GM12878 (cell line): ENCODE measurements around the gene GARNL3. TPM values are rescaled to one million over a fixed set of nuclear protein-coding genes. Genes with fewer than 3 reads are reported as not detected.

Source experiments
- ATAC-seq: fragments of 200-7000 bp; cut with Tn5 transposase; 3 replicates; pipeline ENCODE4 v1.9.1; 2020; ENCODE audit warnings: mild to moderate bottlenecking, moderate library complexity
- BruUV-seq: library from RNA; stranded (reverse); fragments of 400-500 nt; replicated peaks from 2 replicates; lab custom pipeline; 2021; lab: Mats Ljungman, UMichigan
- CTCF ChIA-PET: fragments of 300-600 bp; sonication (Branson Sonifier 250); formaldehyde crosslinking; extraction: SDS; loops from one replicate; lab custom pipeline; 2021; ENCODE audit warnings: inconsistent platforms; lab: Yijun Ruan, JAX
- POLR2A ChIA-PET: fragments of 350-600 bp; formaldehyde crosslinking; extraction: SDS; loops from one replicate; lab custom pipeline; 2021; ENCODE audit warnings: inconsistent platforms; lab: Charles Lee
- RAD21 ChIA-PET: fragments of 300-600 bp; sonication (Branson Sonifier 250); formaldehyde crosslinking; loops from one replicate; lab custom pipeline; 2023; ENCODE audit warnings: antibody characterized with exemption; ENCODE audit not compliant: unreplicated experiment; lab: Charles Lee
- SMC1A ChIA-PET: fragments of 300-600 bp; sonication (Branson Sonifier 250); formaldehyde crosslinking; loops from one replicate; lab custom pipeline; 2023; ENCODE audit not compliant: unreplicated experiment, uncharacterized antibody; lab: Charles Lee
- DNase-seq: peaks from one replicate; pipeline ENCODE4 v3.0.0-alpha.2; 2011; ENCODE audit warnings: low read depth, low spot score
- FAIRE-seq: peaks from 3 replicates; lab custom pipeline; 2011; peaks lifted over from hg19 to GRCh38; lab: Jason Lieb, UNC
- H2AFZ ChIP-seq: 2 replicates; pipeline ENCODE4 v1.6.0; 2011; ENCODE audit warnings: low read depth, low read length, control low read depth; ENCODE audit not compliant: control insufficient read depth
- H3K27ac ChIP-seq: 2 replicates; pipeline ENCODE4 v1.5.1; 2011; ENCODE audit warnings: control low read depth; ENCODE audit not compliant: control insufficient read depth, insufficient read depth
- H3K27me3 ChIP-seq, 2 experiments: replicated peaks in 1 of 2; 2 replicates each; pipeline versions ENCODE4 v1.6.0 to v1.6.1; 2011; ENCODE audit warnings: low read length in 1 of 2; ENCODE audit not compliant: control insufficient read depth in 2 of 2, insufficient read depth in 2 of 2
- H3K36me3 ChIP-seq, 2 experiments: 2 replicates each; pipeline ENCODE4 v1.5.1; 2011; ENCODE audit warnings: low read length in 1 of 2; ENCODE audit not compliant: control insufficient read depth in 2 of 2, insufficient read depth in 2 of 2
- H3K4me1 ChIP-seq: 2 replicates; pipeline ENCODE4 v1.6.1; 2011; ENCODE audit warnings: mild to moderate bottlenecking, low read length, moderate library complexity, mixed read lengths; ENCODE audit not compliant: control insufficient read depth, insufficient read depth
- H3K4me2 ChIP-seq: 2 replicates; pipeline ENCODE4 v1.6.0; 2011; ENCODE audit warnings: control low read depth; ENCODE audit not compliant: control insufficient read depth, insufficient read depth
- H3K4me3 ChIP-seq: fragments of 200-600 bp; sonication (generic); 2 replicates; pipeline ENCODE4 v1.5.1; 2016
- H3K79me2 ChIP-seq: 2 replicates; pipeline ENCODE4 v1.6.0; 2011; ENCODE audit warnings: low read length; ENCODE audit not compliant: control insufficient read depth, insufficient read depth
- H3K9ac ChIP-seq: 2 replicates; pipeline ENCODE4 v1.8.0; 2011; ENCODE audit warnings: low read length, control low read depth, mixed read lengths; ENCODE audit not compliant: control insufficient read depth, insufficient read depth
- H3K9me3 ChIP-seq: replicated peaks from 3 replicates; pipeline ENCODE4 v1.5.1; 2011; ENCODE audit warnings: mild to moderate bottlenecking, low read length; ENCODE audit not compliant: control insufficient read depth, insufficient read depth
- H4K20me1 ChIP-seq: 2 replicates; pipeline ENCODE4 v1.6.0; 2011; ENCODE audit not compliant: control insufficient read depth, insufficient read depth
- BRCA1 ChIP-seq: IDR thresholded peaks from 2 replicates; pipeline ENCODE4 v1.6.1; 2011; ENCODE audit warnings: low read depth, low read length, improper control_type of control experiment
- EGR1 ChIP-seq, 2 experiments: IDR thresholded peaks; 1 replicate in 1 of 2; 2 replicates in 1 of 2; pipeline ENCODE4 v1.6.1; 2011 to 2012; ENCODE audit warnings: low read depth in 2 of 2, low read length in 2 of 2, borderline replicate concordance in 1 of 2, mild to moderate bottlenecking in 1 of 2, moderate library complexity in 1 of 2
- ESRRA ChIP-seq: IDR thresholded peaks from 2 replicates; pipeline ENCODE4 v1.6.1; 2012; ENCODE audit warnings: mild to moderate bottlenecking, low read length, improper control_type of control experiment
- JUNB ChIP-seq: IDR thresholded peaks from 2 replicates; pipeline ENCODE4 v1.6.1; 2016; ENCODE audit warnings: antibody characterized with exemption, mild to moderate bottlenecking
- MEF2A ChIP-seq: IDR thresholded peaks from 2 replicates; pipeline ENCODE4 v1.6.1; 2011; ENCODE audit warnings: low read depth, mild to moderate bottlenecking, low read length, moderate library complexity; ENCODE audit not compliant: insufficient read depth
- NFXL1 ChIP-seq: fragments of 450-650 bp; IDR thresholded peaks from 2 replicates; pipeline ENCODE4 v1.6.1; 2017; ENCODE audit warnings: antibody characterized with exemption, mild to moderate bottlenecking, borderline replicate concordance
- NR2F1 ChIP-seq: fragments of 450-650 bp; conservative IDR thresholded peaks from 2 replicates; pipeline ENCODE4 v1.6.1; 2017; ENCODE audit warnings: mild to moderate bottlenecking
- NRF1 ChIP-seq: conservative IDR thresholded peaks from 2 replicates; pipeline ENCODE4 v1.6.1; 2011; ENCODE audit warnings: mild to moderate bottlenecking, low read depth, low read length, improper control_type of control experiment
- PAX5 ChIP-seq: IDR thresholded peaks from 2 replicates; pipeline ENCODE4 v1.6.1; 2011; ENCODE audit warnings: low read depth, low read length, borderline replicate concordance
- POU2F2 ChIP-seq: IDR thresholded peaks from 3 replicates; pipeline ENCODE4 v1.6.1; 2011; ENCODE audit warnings: low read depth, mild to moderate bottlenecking, low read length, borderline replicate concordance
- RUNX3 ChIP-seq: IDR thresholded peaks from 2 replicates; pipeline ENCODE4 v1.6.1; 2012; ENCODE audit warnings: low read length, inconsistent platforms
- SIX5 ChIP-seq: IDR thresholded peaks from 2 replicates; pipeline ENCODE4 v1.6.1; 2011; ENCODE audit warnings: mild to moderate bottlenecking, low read depth, low read length, moderate library complexity; ENCODE audit not compliant: severe bottlenecking
- STAT3 ChIP-seq: IDR thresholded peaks from 2 replicates; pipeline ENCODE4 v1.6.1; 2011; ENCODE audit warnings: low read depth, low read length, improper control_type of control experiment
- TAF1 ChIP-seq: IDR thresholded peaks from 2 replicates; pipeline ENCODE4 v1.6.1; 2011; ENCODE audit warnings: mild to moderate bottlenecking, low read depth, low read length, borderline replicate concordance
- WGBS: methylation state at CpG from one replicate; pipeline ENCODE4 v1.1.6; 2016; ENCODE audit warnings: low lambda C conversion rate; ENCODE audit not compliant: insufficient replicate concordance, insufficient coverage; ENCODE audit errors: missing lambda C conversion rate; 5-methylcytosine and 5-hydroxymethylcytosine counted together
- in situ Hi-C: fragments of 300-500 bp; cut with MboI; formaldehyde crosslinking; loops from 9 replicates; pipeline ENCODE4 v1.14.3; 2018; ENCODE audit warnings: mixed read lengths
- intact Hi-C: fragments of 100-400 bp; cut with micrococcal nuclease; formaldehyde crosslinking; loops from one replicate; pipeline ENCODE4 v1.14.2; 2022; ENCODE audit not compliant: unreplicated experiment
- polyA plus RNA-seq, 11 experiments: library from polyadenylated mRNA; depleted of rRNA in 4 of 11; unstranded in 6 of 11; stranded (reverse) in 5 of 11; fragments of >200 nt; fragmentation: Nextera tagmentation in 4 of 11; fragmentation: Illumina TruSeq in 1 of 11; extraction: Ambion mirVana in 4 of 11; extraction: Trizol in 1 of 11; gene quantifications; 1 replicate in 1 of 11; 2 replicates in 10 of 11; pipeline versions ENCODE4 v1.2.1 to v1.2.3, GENCODE V29; 2011 to 2016; ENCODE audit warnings: inconsistent platforms in 2 of 11, missing spikeins in 2 of 11, low read depth in 1 of 11
- total RNA-seq, 4 experiments: library from RNA; depleted of rRNA in 3 of 4; stranded (reverse); fragments of >200 nt in 3 of 4; fragmentation: Illumina TruSeq in 1 of 4; extraction: Trizol in 1 of 4; gene quantifications; 2 replicates each; pipeline versions ENCODE4 v1.2.1 to v1.2.3, GENCODE V29; 2013 to 2021
- TF ChIP-seq, protein P1 (sequence below): fragments of 450-650 bp; IDR thresholded peaks from 2 replicates; pipeline ENCODE4 v1.6.1; 2017; ENCODE audit warnings: mild to moderate bottlenecking, moderate library complexity
- TF ChIP-seq, protein P2 (sequence below): IDR thresholded peaks from 2 replicates; pipeline ENCODE4 v1.6.1; 2012; ENCODE audit warnings: low read depth, low read length, improper control_type of control experiment

Gene GARNL3
- total and polyA plus RNA-seq, 10 of the 15 experiments (the other 5 are each of a cell fraction or from before 2014, with no cell fraction given): 0.89 to 13.2 (median 6.3) TPM

DNA sequence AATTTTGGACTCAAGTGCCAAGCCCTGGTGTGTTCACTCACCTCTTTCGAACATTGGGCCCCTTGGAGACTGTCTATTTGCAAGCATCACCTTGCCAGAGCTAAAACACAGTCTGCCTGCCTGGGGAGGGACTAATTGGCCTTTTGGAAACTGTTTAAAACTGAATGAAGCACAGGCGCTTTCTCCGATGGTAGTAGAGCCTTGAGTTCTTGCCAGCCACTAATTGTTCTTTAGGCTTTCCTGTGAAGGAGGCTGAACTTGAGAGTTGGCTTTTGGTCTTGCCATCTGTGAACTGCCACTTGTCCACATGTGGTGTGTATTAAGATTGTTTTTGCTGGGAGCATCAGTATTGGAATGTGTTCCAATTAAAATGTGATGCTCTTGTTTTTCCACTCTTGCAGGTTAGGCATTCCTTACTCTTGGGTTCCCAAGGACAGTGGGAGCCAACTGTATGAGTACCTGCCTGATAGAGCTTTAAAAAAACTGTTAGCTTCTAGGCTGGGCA lies 26.0 kb downstream of the GARNL3 start:
- FAIRE-seq: no peak
- H4K20me1 ChIP-seq: no peaks in the 10 kb centered on the region
- RAD21 ChIA-PET: no interaction called here
- H3K9me3 ChIP-seq: no peaks in the 10 kb centered on the region
- no peak overlapping the region for H3K9ac ChIP-seq
- 98% methylated on average over 3 of the region's 3 CpGs for WGBS
- BruUV-seq: no TSS peak
- peaks cover 5% of the 10 kb centered on the region; the same call in 1 of the 2 replicates for H3K4me1 ChIP-seq
- no peak overlapping the region for H3K4me3 ChIP-seq
- SMC1A ChIA-PET: interaction anchor here (1.2 kb wide), 1 partner anchor 11 kb away, joined by 4 read pairs; no protein-coding TSS in a partner anchor
- no peak overlapping the region for H3K27ac ChIP-seq
- H3K79me2 ChIP-seq: no peaks in the 10 kb centered on the region
- TF ChIP-seq ESRRA (no peak), NR2F1 (no peak), BRCA1 (no peak), SIX5 (no peak), PAX5 (no peak), STAT3 (no peak), RUNX3 (no peak), EGR1 (IDR thresholded peaks at IDR 0.05; ENCODE audit: borderline replicate concordance in 1 of 2, low read depth in 2 of 2, low read length in 2 of 2) (no peak), TAF1 (no peak), MEF2A (no peak), NFXL1 (no peak), NRF1 (no peak), POU2F2 (no peak), JUNB (no peak)
- TF ChIP-seq, protein P1, sequence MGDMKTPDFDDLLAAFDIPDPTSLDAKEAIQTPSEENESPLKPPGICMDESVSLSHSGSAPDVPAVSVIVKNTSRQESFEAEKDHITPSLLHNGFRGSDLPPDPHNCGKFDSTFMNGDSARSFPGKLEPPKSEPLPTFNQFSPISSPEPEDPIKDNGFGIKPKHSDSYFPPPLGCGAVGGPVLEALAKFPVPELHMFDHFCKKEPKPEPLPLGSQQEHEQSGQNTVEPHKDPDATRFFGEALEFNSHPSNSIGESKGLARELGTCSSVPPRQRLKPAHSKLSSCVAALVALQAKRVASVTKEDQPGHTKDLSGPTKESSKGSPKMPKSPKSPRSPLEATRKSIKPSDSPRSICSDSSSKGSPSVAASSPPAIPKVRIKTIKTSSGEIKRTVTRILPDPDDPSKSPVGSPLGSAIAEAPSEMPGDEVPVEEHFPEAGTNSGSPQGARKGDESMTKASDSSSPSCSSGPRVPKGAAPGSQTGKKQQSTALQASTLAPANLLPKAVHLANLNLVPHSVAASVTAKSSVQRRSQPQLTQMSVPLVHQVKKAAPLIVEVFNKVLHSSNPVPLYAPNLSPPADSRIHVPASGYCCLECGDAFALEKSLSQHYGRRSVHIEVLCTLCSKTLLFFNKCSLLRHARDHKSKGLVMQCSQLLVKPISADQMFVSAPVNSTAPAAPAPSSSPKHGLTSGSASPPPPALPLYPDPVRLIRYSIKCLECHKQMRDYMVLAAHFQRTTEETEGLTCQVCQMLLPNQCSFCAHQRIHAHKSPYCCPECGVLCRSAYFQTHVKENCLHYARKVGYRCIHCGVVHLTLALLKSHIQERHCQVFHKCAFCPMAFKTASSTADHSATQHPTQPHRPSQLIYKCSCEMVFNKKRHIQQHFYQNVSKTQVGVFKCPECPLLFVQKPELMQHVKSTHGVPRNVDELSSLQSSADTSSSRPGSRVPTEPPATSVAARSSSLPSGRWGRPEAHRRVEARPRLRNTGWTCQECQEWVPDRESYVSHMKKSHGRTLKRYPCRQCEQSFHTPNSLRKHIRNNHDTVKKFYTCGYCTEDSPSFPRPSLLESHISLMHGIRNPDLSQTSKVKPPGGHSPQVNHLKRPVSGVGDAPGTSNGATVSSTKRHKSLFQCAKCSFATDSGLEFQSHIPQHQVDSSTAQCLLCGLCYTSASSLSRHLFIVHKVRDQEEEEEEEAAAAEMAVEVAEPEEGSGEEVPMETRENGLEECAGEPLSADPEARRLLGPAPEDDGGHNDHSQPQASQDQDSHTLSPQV: no peak
- TF ChIP-seq, protein P2, sequence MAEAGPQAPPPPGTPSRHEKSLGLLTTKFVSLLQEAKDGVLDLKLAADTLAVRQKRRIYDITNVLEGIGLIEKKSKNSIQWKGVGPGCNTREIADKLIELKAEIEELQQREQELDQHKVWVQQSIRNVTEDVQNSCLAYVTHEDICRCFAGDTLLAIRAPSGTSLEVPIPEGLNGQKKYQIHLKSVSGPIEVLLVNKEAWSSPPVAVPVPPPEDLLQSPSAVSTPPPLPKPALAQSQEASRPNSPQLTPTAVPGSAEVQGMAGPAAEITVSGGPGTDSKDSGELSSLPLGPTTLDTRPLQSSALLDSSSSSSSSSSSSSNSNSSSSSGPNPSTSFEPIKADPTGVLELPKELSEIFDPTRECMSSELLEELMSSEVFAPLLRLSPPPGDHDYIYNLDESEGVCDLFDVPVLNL: no peak
- TF ChIP-seq, all 136 proteins: peak for 0
- ChIA-PET POLR2A (interaction anchor here (1.5 kb wide), 1 partner anchor 13 kb away, joined by 4 read pairs; no protein-coding TSS in a partner anchor), CTCF (interaction anchor here (1.7 kb wide), 1 partner anchor 106 kb away, joined by 4 read pairs; the partner anchor contains the start of gene SLC2A8)
- H2AFZ ChIP-seq: no peak overlapping the region
- no peaks in the 10 kb centered on the region for H3K36me3 ChIP-seq
- H3K27me3 ChIP-seq: no peaks in the 10 kb centered on the region
- ATAC-seq (no peak), DNase-seq (no peak)
- intact Hi-C loops: no loop called here
- in situ Hi-C loops: no loop called here
- H3K4me2 ChIP-seq: no peak overlapping the region
